ENCODE results near the gene ANKS1B.

GRCh38 chr12:99976762-99977161 lies 8.0 kb downstream of the ANKS1B start:
- TF ChIP-seq POLR2AphosphoS5 (IDR thresholded peaks at IDR 0.05), result no peak
- TF ChIP-seq POLR2A (IDR thresholded peaks at IDR 0.05), result no peak
- TF ChIP-seq EP300 (IDR thresholded peaks at IDR 0.05), result no peak

Data from suprapubic skin (tissue), 4 donors.